ENCODE data around the gene TNNI2. TPM values are rescaled to one million over a fixed set of nuclear protein-coding genes. Genes with fewer than 3 reads are reported as not detected.

Gene TNNI2
- total and polyA plus RNA-seq, 2 donors (not counting 1 experiment from before 2014, with no cell fraction given) = not detected

DNA sequence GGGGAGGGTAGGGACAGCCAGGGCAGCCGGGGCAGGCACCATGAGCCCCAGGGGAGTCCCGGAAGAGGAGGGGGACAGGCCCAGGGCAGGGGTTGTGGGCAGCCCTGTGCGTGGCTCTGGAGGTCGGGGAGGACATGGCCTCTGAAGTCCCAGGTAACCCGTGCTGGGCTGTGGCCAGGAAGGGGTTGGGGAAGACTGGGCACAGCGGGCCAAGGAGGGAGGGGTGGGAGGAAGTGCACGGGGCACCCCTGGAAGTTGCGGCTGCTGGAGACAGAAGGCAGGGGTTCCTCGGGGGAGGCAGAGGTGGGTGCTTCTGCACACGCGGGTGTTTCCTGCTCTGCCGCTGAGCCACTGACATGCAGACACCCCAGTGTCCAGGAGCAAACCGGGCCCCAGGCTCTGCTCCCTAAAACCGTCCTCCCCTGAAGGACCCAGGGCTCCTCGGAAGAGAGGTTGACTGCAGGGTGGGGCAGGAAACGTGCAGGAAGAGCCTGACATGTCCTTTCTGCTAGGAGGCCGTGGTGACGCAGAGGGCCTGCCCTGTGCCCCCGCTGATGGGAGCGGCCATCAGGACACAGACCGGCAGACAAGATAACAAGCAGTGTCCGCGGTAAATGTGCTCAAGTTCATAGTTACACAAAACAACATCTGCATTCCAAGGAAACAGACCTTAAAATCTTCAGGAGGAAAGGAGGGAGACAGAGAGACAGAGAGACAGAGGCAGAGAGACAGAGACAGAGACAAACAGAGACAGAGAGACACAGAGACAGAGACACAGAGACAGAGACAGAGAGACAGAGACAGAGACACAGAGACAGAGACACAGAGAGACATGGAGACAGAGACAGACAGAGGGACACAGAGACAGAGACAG lies 5.7 kb downstream of the TNNI2 start:
- Histone ChIP-seq H3K4me3 (replicated peaks in 1 of 4; ENCODE audit: control extremely low read depth in 1 of 4, insufficient read depth in 1 of 4, low read depth in 3 of 4, low read length in 4 of 4) (no peak overlapping the region), H3K27ac (ENCODE audit: insufficient read depth, low read length) (no peak overlapping the region), H3K27me3 (ENCODE audit: control insufficient read depth, insufficient read depth, low read length) (no peaks in the 10 kb centered on the region), H2AFZ (ENCODE audit: low read length) (no peak overlapping the region), H3K79me2 (ENCODE audit: control insufficient read depth, insufficient read depth, low read length) (no peaks in the 10 kb centered on the region), H3K4me1 (ENCODE audit: control insufficient read depth, extremely low read depth, insufficient read depth, low read length) (no peaks in the 10 kb centered on the region), H4K20me1 (ENCODE audit: control insufficient read depth, extremely low read depth, insufficient read depth, low read length) (no peaks in the 10 kb centered on the region), H3K9ac (ENCODE audit: insufficient read depth, low read length) (no peak overlapping the region), H3K4me2 (ENCODE audit: extremely low read depth, insufficient read depth, low read length) (no peak overlapping the region), H3K36me3 (ENCODE audit: control insufficient read depth, insufficient read depth, low read length) (no peaks in the 10 kb centered on the region), H3K9me3 (ENCODE audit: control insufficient read depth, insufficient read depth, low read depth, low read length) (no peaks in the 10 kb centered on the region)
- peak in 1 of 2 donors; percentile 24 for DNase-seq (ENCODE audit: low read depth in 2 of 2)
- TF ChIP-seq, protein P1, sequence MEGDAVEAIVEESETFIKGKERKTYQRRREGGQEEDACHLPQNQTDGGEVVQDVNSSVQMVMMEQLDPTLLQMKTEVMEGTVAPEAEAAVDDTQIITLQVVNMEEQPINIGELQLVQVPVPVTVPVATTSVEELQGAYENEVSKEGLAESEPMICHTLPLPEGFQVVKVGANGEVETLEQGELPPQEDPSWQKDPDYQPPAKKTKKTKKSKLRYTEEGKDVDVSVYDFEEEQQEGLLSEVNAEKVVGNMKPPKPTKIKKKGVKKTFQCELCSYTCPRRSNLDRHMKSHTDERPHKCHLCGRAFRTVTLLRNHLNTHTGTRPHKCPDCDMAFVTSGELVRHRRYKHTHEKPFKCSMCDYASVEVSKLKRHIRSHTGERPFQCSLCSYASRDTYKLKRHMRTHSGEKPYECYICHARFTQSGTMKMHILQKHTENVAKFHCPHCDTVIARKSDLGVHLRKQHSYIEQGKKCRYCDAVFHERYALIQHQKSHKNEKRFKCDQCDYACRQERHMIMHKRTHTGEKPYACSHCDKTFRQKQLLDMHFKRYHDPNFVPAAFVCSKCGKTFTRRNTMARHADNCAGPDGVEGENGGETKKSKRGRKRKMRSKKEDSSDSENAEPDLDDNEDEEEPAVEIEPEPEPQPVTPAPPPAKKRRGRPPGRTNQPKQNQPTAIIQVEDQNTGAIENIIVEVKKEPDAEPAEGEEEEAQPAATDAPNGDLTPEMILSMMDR (conservative IDR thresholded peaks at IDR 0.05 in 1 of 2, IDR thresholded peaks at IDR 0.05 in 1 of 2; ENCODE audit: low read depth in 1 of 2, low read length in 2 of 2) = no peak
- no peak for TF ChIP-seq EZH2 (IDR thresholded peaks at IDR 0.05; ENCODE audit: low read length, missing control alignments)

- DNase-seq (ENCODE audit: low read depth in 2 of 2) = no peak
- H3K79me2 ChIP-seq (ENCODE audit: control insufficient read depth, insufficient read depth, low read length) = no peaks in the 10 kb centered on the region
- no peaks in the 10 kb centered on the region for H3K36me3 ChIP-seq (ENCODE audit: control insufficient read depth, insufficient read depth, low read length)
- no peaks in the 10 kb centered on the region for H4K20me1 ChIP-seq (ENCODE audit: control insufficient read depth, extremely low read depth, insufficient read depth, low read length)
- no peak for TF ChIP-seq EZH2 (IDR thresholded peaks at IDR 0.05; ENCODE audit: low read length, missing control alignments)
- TF ChIP-seq, protein P1 (conservative IDR thresholded peaks at IDR 0.05 in 1 of 2, IDR thresholded peaks at IDR 0.05 in 1 of 2; ENCODE audit: low read depth in 1 of 2, low read length in 2 of 2) = no peak
- no peak overlapping the region for H3K4me2 ChIP-seq (ENCODE audit: extremely low read depth, insufficient read depth, low read length)
- no peak overlapping the region for H3K27ac ChIP-seq (ENCODE audit: insufficient read depth, low read length)
- H3K9ac ChIP-seq (ENCODE audit: insufficient read depth, low read length) = no peak overlapping the region
- H3K4me1 ChIP-seq (ENCODE audit: control insufficient read depth, extremely low read depth, insufficient read depth, low read length) = no peaks in the 10 kb centered on the region
- H2AFZ ChIP-seq (ENCODE audit: low read length) = no peak overlapping the region
- H3K4me3 ChIP-seq (replicated peaks in 1 of 4; ENCODE audit: control extremely low read depth in 1 of 4, insufficient read depth in 1 of 4, low read depth in 3 of 4, low read length in 4 of 4) = no peak overlapping the region
- H3K27me3 ChIP-seq (ENCODE audit: control insufficient read depth, insufficient read depth, low read length) = no peaks in the 10 kb centered on the region
- no peaks in the 10 kb centered on the region for H3K9me3 ChIP-seq (ENCODE audit: control insufficient read depth, insufficient read depth, low read depth, low read length)
Measured at GRCh38 chr11:1845095-1845429, 6.3 kb downstream of the TNNI2 start.

DNA sequence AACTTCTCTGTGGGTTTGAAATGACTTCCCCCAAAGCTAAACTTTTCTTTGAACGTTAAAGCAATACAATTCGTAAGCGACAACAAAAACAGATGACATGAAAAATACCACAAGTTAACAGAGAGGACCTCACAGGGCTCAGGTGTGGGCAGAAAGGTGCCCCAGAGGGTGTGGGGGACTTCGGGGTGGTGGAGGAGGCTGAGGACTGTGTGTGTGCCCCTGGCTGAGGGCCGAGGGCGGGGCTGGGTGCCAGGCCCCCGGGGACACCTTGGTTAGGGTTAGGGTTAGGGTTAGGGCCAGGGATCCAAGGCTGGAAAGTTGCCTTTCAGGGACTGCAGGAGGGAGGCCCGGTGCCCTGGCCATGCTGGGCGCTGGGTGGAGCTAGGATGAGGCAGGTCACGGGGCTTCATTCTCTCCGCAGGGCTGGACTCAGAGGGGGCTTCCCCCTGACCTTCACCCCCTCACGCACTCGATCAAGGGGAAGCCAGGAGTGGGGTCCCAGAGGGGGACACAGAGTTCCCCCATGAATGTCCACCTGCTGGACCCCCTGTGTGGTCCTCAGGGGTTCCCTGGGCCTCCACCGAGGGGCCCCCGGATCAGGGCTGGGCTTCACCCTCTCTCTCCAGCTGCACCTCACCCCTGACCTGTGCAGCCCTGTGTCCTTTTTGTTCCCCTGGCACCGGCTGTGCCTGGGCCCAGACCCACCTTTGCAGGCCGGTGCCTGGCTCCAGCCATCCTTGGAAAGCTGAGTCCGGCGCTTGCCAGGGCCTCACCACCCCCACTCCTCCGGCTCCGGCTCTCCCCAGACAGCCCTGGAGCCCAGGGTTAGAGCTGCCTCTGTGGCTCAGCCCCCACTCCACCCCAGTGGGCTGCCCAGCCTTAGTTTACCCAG lies 7.0 kb downstream of the TNNI2 start:
- Histone ChIP-seq H3K27ac (ENCODE audit: insufficient read depth, low read length) (no peak overlapping the region), H3K9ac (ENCODE audit: insufficient read depth, low read length) (no peak overlapping the region), H3K36me3 (ENCODE audit: control insufficient read depth, insufficient read depth, low read length) (no peaks in the 10 kb centered on the region), H3K4me3 (replicated peaks in 1 of 4; ENCODE audit: control extremely low read depth in 1 of 4, insufficient read depth in 1 of 4, low read depth in 3 of 4, low read length in 4 of 4) (no peak overlapping the region), H3K27me3 (ENCODE audit: control insufficient read depth, insufficient read depth, low read length) (no peaks in the 10 kb centered on the region), H4K20me1 (ENCODE audit: control insufficient read depth, extremely low read depth, insufficient read depth, low read length) (no peaks in the 10 kb centered on the region), H3K9me3 (ENCODE audit: control insufficient read depth, insufficient read depth, low read depth, low read length) (no peaks in the 10 kb centered on the region), H3K4me2 (ENCODE audit: extremely low read depth, insufficient read depth, low read length) (no peak overlapping the region), H3K79me2 (ENCODE audit: control insufficient read depth, insufficient read depth, low read length) (no peaks in the 10 kb centered on the region), H3K4me1 (ENCODE audit: control insufficient read depth, extremely low read depth, insufficient read depth, low read length) (no peaks in the 10 kb centered on the region), H2AFZ (ENCODE audit: low read length) (no peak overlapping the region)
- TF ChIP-seq, protein P1 (conservative IDR thresholded peaks at IDR 0.05 in 1 of 2, IDR thresholded peaks at IDR 0.05 in 1 of 2; ENCODE audit: low read depth in 1 of 2, low read length in 2 of 2) = no peak
- TF ChIP-seq EZH2 (IDR thresholded peaks at IDR 0.05; ENCODE audit: low read length, missing control alignments) = no peak
- no peak for DNase-seq (ENCODE audit: low read depth in 2 of 2)
